PC-9 (cell line): Measurements from ENCODE around the gene VPS13D. TPM values are rescaled to one million over a fixed set of nuclear protein-coding genes. Genes with fewer than 3 reads are reported as not detected.

Experiments
- BruUV-seq: library from RNA; stranded (reverse); fragments of 400-500 nt; replicated peaks from 2 replicates; lab custom pipeline; 2021; lab: Mats Ljungman, UMichigan
- CTCF ChIA-PET: fragments of 300-600 bp; sonication (Branson Sonifier 250); formaldehyde crosslinking; loops from one replicate; lab custom pipeline; 2022; ENCODE audit warnings: antibody characterized with exemption; lab: Charles Lee
- POLR2A ChIA-PET: fragments of 300-600 bp; sonication (Branson Sonifier 250); formaldehyde crosslinking; loops from one replicate; lab custom pipeline; 2022; ENCODE audit warnings: antibody characterized with exemption; ENCODE audit not compliant: unreplicated experiment; lab: Charles Lee
- DNase-seq, 2 experiments: peaks; one replicate each; pipeline versions ENCODE4 v3.0.0 to v3.0.0-alpha.2; 2015 to 2022; ENCODE audit warnings: mixed read lengths in 1 of 2
- H2AFZ ChIP-seq: fragments of 200-600 bp; sonication (generic); 2 replicates; pipeline ENCODE4 v1.8.1; 2017; ENCODE audit warnings: antibody characterized with exemption
- H3F3A ChIP-seq: fragments of 200-600 bp; sonication (generic); 2 replicates; pipeline ENCODE4 v1.8.1; 2017; ENCODE audit warnings: antibody characterized with exemption, mild to moderate bottlenecking, low read depth; ENCODE audit not compliant: insufficient read depth
- H3K27ac ChIP-seq: fragments of 200-600 bp; sonication (generic); 2 replicates; pipeline ENCODE4 v1.6.1; 2016; ENCODE audit warnings: mixed run types
- H3K27me3 ChIP-seq: fragments of 200-600 bp; sonication (generic); 2 replicates; pipeline ENCODE4 v1.6.1; 2016; ENCODE audit warnings: low read depth, mixed run types; ENCODE audit not compliant: insufficient read depth
- H3K36me3 ChIP-seq: fragments of 200-600 bp; sonication (generic); 2 replicates; pipeline ENCODE4 v1.6.1; 2016; ENCODE audit warnings: low read depth, mixed run types
- H3K4me1 ChIP-seq: fragments of 200-600 bp; sonication (generic); replicated peaks from 2 replicates; pipeline ENCODE4 v1.6.1; 2016; ENCODE audit warnings: mixed run types; ENCODE audit not compliant: insufficient read depth
- H3K4me2 ChIP-seq: fragments of 200-600 bp; sonication (generic); 2 replicates; pipeline ENCODE4 v1.6.1; 2017; ENCODE audit warnings: mixed run types
- H3K4me3 ChIP-seq: fragments of 200-600 bp; sonication (generic); 2 replicates; pipeline ENCODE4 v1.6.1; 2016; ENCODE audit warnings: mixed run types
- H3K79me2 ChIP-seq: fragments of 200-600 bp; sonication (generic); 2 replicates; pipeline ENCODE4 v1.6.1; 2017; ENCODE audit warnings: low read depth, mixed run types
- H3K9me2 ChIP-seq: fragments of 200-600 bp; sonication (generic); 2 replicates; pipeline ENCODE4 v1.8.1; 2017; ENCODE audit warnings: mild to moderate bottlenecking; ENCODE audit not compliant: insufficient read depth
- H3K9me3 ChIP-seq: fragments of 200-600 bp; sonication (generic); 2 replicates; pipeline ENCODE4 v1.8.1; 2016; ENCODE audit warnings: low read depth; ENCODE audit not compliant: insufficient read depth
- H4K20me1 ChIP-seq: fragments of 200-600 bp; sonication (generic); 2 replicates; pipeline ENCODE4 v1.8.1; 2017; ENCODE audit not compliant: insufficient read depth
- CTCF ChIP-seq: fragments of 200-600 bp; sonication (generic); conservative IDR thresholded peaks from 2 replicates; pipeline ENCODE4 v1.6.1; 2017; ENCODE audit warnings: mixed run types, antibody characterized with exemption, mild to moderate bottlenecking, moderate library complexity
- EZH2 ChIP-seq: fragments of 200-600 bp; sonication (generic); IDR thresholded peaks from 2 replicates; pipeline ENCODE4 v1.8.0; 2017; ENCODE audit warnings: antibody characterized with exemption, low read depth
- intact Hi-C: fragments of 100-400 bp; cut with micrococcal nuclease; formaldehyde crosslinking; loops from one replicate; pipeline ENCODE4 v1.10.0; 2022; ENCODE audit not compliant: unreplicated experiment
- total RNA-seq: library from RNA; stranded (reverse); gene quantifications from 2 replicates; pipeline ENCODE4 v1.2.3, GENCODE V29; 2021

VPS13D gene
- total RNA-seq, 1 experiment from 2014 or later, result 36.2 TPM

- POLR2A ChIA-PET, result interaction anchor here (0.6 kb wide), 1 partner anchor 91 kb away, joined by 3 read pairs; no protein-coding TSS in a partner anchor
- Histone ChIP-seq H3K27me3 (no peaks in the 10 kb centered on the region), H3K27ac (no peak overlapping the region), H3K36me3 (peaks cover 38% of the 10 kb centered on the region), H3F3A (peaks cover 21% of the 10 kb centered on the region), H2AFZ (no peak overlapping the region), H4K20me1 (no peaks in the 10 kb centered on the region), H3K79me2 (no peaks in the 10 kb centered on the region), H3K4me2 (no peak overlapping the region), H3K4me3 (no peak overlapping the region), H3K4me1 (peaks cover 51% of the 10 kb centered on the region), H3K9me2 (no peaks in the 10 kb centered on the region; the same call in 1 of the 2 replicates), H3K9me3 (peaks cover 18% of the 10 kb centered on the region)
- no TSS peak for BruUV-seq
- TF ChIP-seq CTCF (no peak), EZH2 (no peak)
- CTCF ChIA-PET, result no interaction called here
- no peak for DNase-seq
- intact Hi-C loops, result no loop called here
Measured at GRCh38 chr1:12383786-12384185, 154.0 kb downstream of the VPS13D start.

GRCh38 chr1:12384836-12385456, 155.1 kb downstream of the VPS13D start:
- Histone ChIP-seq H3K27me3 (no peaks in the 10 kb centered on the region), H2AFZ (no peak overlapping the region), H3K4me2 (no peak overlapping the region), H3K79me2 (no peaks in the 10 kb centered on the region), H3K9me3 (peaks cover 18% of the 10 kb centered on the region), H4K20me1 (no peaks in the 10 kb centered on the region), H3K4me1 (peaks cover 48% of the 10 kb centered on the region), H3K27ac (peak overlapping the region; percentile 64; the same call in 1 of the 2 replicates), H3K36me3 (peaks cover 39% of the 10 kb centered on the region), H3K9me2 (no peaks in the 10 kb centered on the region; the same call in 1 of the 2 replicates), H3K4me3 (no peak overlapping the region), H3F3A (peaks cover 21% of the 10 kb centered on the region)
- DNase-seq, result no peak
- BruUV-seq, result no TSS peak
- CTCF ChIA-PET, result interaction anchor here (0.6 kb wide), 1 partner anchor 223 kb away, joined by 3 read pairs; no protein-coding TSS in a partner anchor
- intact Hi-C loops, result no loop called here
- TF ChIP-seq CTCF (no peak), EZH2 (no peak)
- POLR2A ChIA-PET, result interaction anchor here (0.5 kb wide), 1 partner anchor 182 kb away, joined by 11 read pairs; no protein-coding TSS in a partner anchor

- Histone ChIP-seq H3K4me1 (peaks cover 37% of the 10 kb centered on the region), H3K79me2 (no peaks in the 10 kb centered on the region), H3K27me3 (no peaks in the 10 kb centered on the region), H3K9me2 (no peaks in the 10 kb centered on the region; the same call in 1 of the 2 replicates), H3K4me3 (no peak overlapping the region), H4K20me1 (no peaks in the 10 kb centered on the region), H3K36me3 (peaks cover 39% of the 10 kb centered on the region), H2AFZ (no peak overlapping the region), H3K9me3 (peaks cover 18% of the 10 kb centered on the region), H3F3A (peaks cover 13% of the 10 kb centered on the region), H3K4me2 (peak overlapping the region; percentile 27), H3K27ac (peak overlapping the region; percentile 64)
- ChIA-PET POLR2A (interaction anchor here (0.7 kb wide), 1 partner anchor 68 kb away, joined by 3 read pairs; no protein-coding TSS in a partner anchor), CTCF (interaction anchor here (0.8 kb wide), 1 partner anchor 21 kb away, joined by 3 read pairs; no protein-coding TSS in a partner anchor)
- TF ChIP-seq CTCF, result no peak
- DNase-seq, result peak; percentile 52 to 83
- intact Hi-C loops, result loop anchor here (1.0 to 2.0 kb wide), 2 partner anchors 92 to 233 kb away; partner anchors contain the start of gene DHRS3
- BruUV-seq, result no TSS peak
Measured at GRCh38 chr1:12386130-12386529, 156.3 kb downstream of the VPS13D start.
